GM23338 (cell line): ENCODE data around the gene RAP1GAP2. TPM values are rescaled to one million over a fixed set of nuclear protein-coding genes. Genes with fewer than 3 reads are reported as not detected.

Experiments
- ATAC-seq: fragments of 200-7000 bp; cut with Tn5 transposase; 3 replicates; pipeline ENCODE4 v1.9.1; 2020
- DNase-seq: peaks from one replicate; pipeline ENCODE4 v3.0.0-alpha.2; 2015; ENCODE audit warnings: low spot score
- H2AFZ ChIP-seq: fragments of 200-600 bp; sonication (generic); 2 replicates; pipeline ENCODE4 v1.8.0; 2016; ENCODE audit warnings: antibody characterized with exemption, mild to moderate bottlenecking, moderate library complexity
- H3F3A ChIP-seq: fragments of 200-600 bp; sonication (generic); replicated peaks from 2 replicates; pipeline ENCODE4 v1.8.0; 2017; ENCODE audit warnings: antibody characterized with exemption, mixed run types, low read depth
- H3K27ac ChIP-seq: fragments of 200-600 bp; sonication (generic); 2 replicates; pipeline ENCODE4 v1.6.1; 2016; ENCODE audit warnings: low read depth
- H3K27me3 ChIP-seq: fragments of 200-600 bp; sonication (generic); 2 replicates; pipeline ENCODE4 v1.8.0; 2016; ENCODE audit warnings: mild to moderate bottlenecking, mixed run types, moderate library complexity; ENCODE audit not compliant: insufficient read depth
- H3K36me3 ChIP-seq: fragments of 200-600 bp; sonication (generic); 2 replicates; pipeline ENCODE4 v1.8.0; 2016; ENCODE audit warnings: mild to moderate bottlenecking; ENCODE audit not compliant: insufficient read depth
- H3K4me1 ChIP-seq: fragments of 200-600 bp; sonication (generic); 2 replicates; pipeline ENCODE4 v1.8.0; 2016; ENCODE audit warnings: mild to moderate bottlenecking, moderate library complexity; ENCODE audit not compliant: insufficient read depth
- H3K4me2 ChIP-seq: fragments of 200-600 bp; sonication (generic); 2 replicates; pipeline ENCODE4 v1.7.1; 2017; ENCODE audit warnings: mixed run types
- H3K4me3 ChIP-seq: fragments of 200-600 bp; sonication (generic); 2 replicates; pipeline ENCODE4 v1.6.1; 2016; ENCODE audit warnings: mixed run types
- H3K79me2 ChIP-seq: fragments of 200-600 bp; sonication (generic); replicated peaks from 2 replicates; pipeline ENCODE4 v1.8.0; 2017; ENCODE audit warnings: mild to moderate bottlenecking; ENCODE audit not compliant: insufficient read depth
- H3K9me2 ChIP-seq: fragments of 200-600 bp; sonication (generic); 2 replicates; pipeline ENCODE4 v1.8.0; 2017; ENCODE audit not compliant: insufficient read depth
- H4K20me1 ChIP-seq: fragments of 200-600 bp; sonication (generic); replicated peaks from 2 replicates; pipeline ENCODE4 v1.8.0; 2017; ENCODE audit warnings: mild to moderate bottlenecking; ENCODE audit not compliant: insufficient read depth
- H3K27ac Mint-ChIP-seq: 2 replicates; pipeline ENCODE4 v1.8.0; 2020; ENCODE audit warnings: inconsistent platforms, mild to moderate bottlenecking, moderate library complexity, mixed read lengths
- H3K27me3 Mint-ChIP-seq: 3 replicates; pipeline ENCODE4 v1.8.0; 2022; ENCODE audit warnings: low read depth, mild to moderate bottlenecking, moderate library complexity, mixed read lengths, inconsistent platforms; ENCODE audit not compliant: insufficient read depth, poor library complexity
- H3K36me3 Mint-ChIP-seq: 3 replicates; pipeline ENCODE4 v1.8.0; 2021; ENCODE audit warnings: low read depth, mild to moderate bottlenecking, inconsistent platforms, moderate library complexity, mixed read lengths
- H3K4me1 Mint-ChIP-seq: 3 replicates; pipeline ENCODE4 v1.8.0; 2020; ENCODE audit warnings: mild to moderate bottlenecking, inconsistent platforms, mixed read lengths
- H3K4me3 Mint-ChIP-seq: 3 replicates; pipeline ENCODE4 v1.8.0; 2021; ENCODE audit warnings: moderate library complexity, mild to moderate bottlenecking, inconsistent platforms, mixed read lengths
- H3K9me3 Mint-ChIP-seq: 3 replicates; pipeline ENCODE4 v1.8.0; 2020; ENCODE audit warnings: moderate library complexity, mild to moderate bottlenecking, inconsistent platforms, mixed read lengths
- CREB1 ChIP-seq: fragments of 250-450 bp; sonication (Bioruptor Pico); IDR thresholded peaks from 2 replicates; pipeline ENCODE4 v1.5.0; 2020; ENCODE audit warnings: low read depth, mild to moderate bottlenecking, moderate library complexity
- EZH2phosphoT487 ChIP-seq: fragments of 200-600 bp; sonication (generic); IDR thresholded peaks from one replicate; pipeline ENCODE4 v1.8.1; 2018; ENCODE audit warnings: antibody characterized with exemption; ENCODE audit not compliant: unreplicated experiment
- NANOG ChIP-seq: IDR thresholded peaks from 2 replicates; pipeline ENCODE4 v1.6.1; 2016; ENCODE audit warnings: antibody characterized with exemption, borderline replicate concordance
- POLR2AphosphoS5 ChIP-seq: IDR thresholded peaks from 2 replicates; pipeline ENCODE4 v1.6.1; 2016; ENCODE audit warnings: antibody characterized with exemption, low read depth
- ZNF114 ChIP-seq: fragments of 250-450 bp; sonication (Bioruptor Pico); IDR thresholded peaks from 2 replicates; pipeline ENCODE4 v1.5.0; 2020; ENCODE audit warnings: mild to moderate bottlenecking, moderate library complexity
- ZNF462 ChIP-seq: fragments of 250-450 bp; sonication (Bioruptor Pico); IDR thresholded peaks from 2 replicates; pipeline ENCODE4 v1.5.0; 2020; ENCODE audit warnings: mild to moderate bottlenecking, moderate library complexity
- polyA plus RNA-seq: library from polyadenylated mRNA; unstranded; fragments of >200 nt; fragmentation: Nextera tagmentation; extraction: Ambion mirVana; gene quantifications from 2 replicates; pipeline ENCODE4 v1.2.1, GENCODE V29; 2016
- total RNA-seq: library from RNA; depleted of rRNA; stranded (reverse); fragments of >200 nt; shearing (Covaris generic); gene quantifications from 2 replicates; pipeline ENCODE4 v1.2.3, GENCODE V29; 2014

RAP1GAP2 gene
- total and polyA plus RNA-seq, 2 experiments from 2014 or later, result 17.8 to 46.1 TPM

GRCh38 chr17:2874189-2874686 lies 78.0 kb downstream of the RAP1GAP2 start:
- Histone ChIP-seq H3F3A (peaks cover 25% of the 10 kb centered on the region), H3K4me3 (no peak overlapping the region; the same call in 1 of the 2 replicates), H3K4me1 (peaks cover 40% of the 10 kb centered on the region), H3K79me2 (peaks cover 71% of the 10 kb centered on the region), H3K36me3 (no peaks in the 10 kb centered on the region), H3K4me2 (peak overlapping the region; percentile 53), H3K27me3 (no peaks in the 10 kb centered on the region), H3K9me2 (no peaks in the 10 kb centered on the region), H2AFZ (no peak overlapping the region), H3K27ac (peak overlapping the region; percentile 99), H4K20me1 (no peaks in the 10 kb centered on the region)
- ATAC-seq (peak; percentile 64), DNase-seq (peak; percentile 98)
- no peaks in the 10 kb centered on the region for H3K9me3 Mint-ChIP-seq
- TF ChIP-seq EZH2phosphoT487 (no peak), CREB1 (peak; percentile 81), ZNF114 (CRISPR knock-in tag) (0 out of 2 replicates have a peak, but pooled peaks have one; percentile 65), NANOG (peak; percentile 82), POLR2AphosphoS5 (no peak), ZNF462 (CRISPR knock-in tag) (peak; percentile 98)
- H3K36me3 Mint-ChIP-seq, result peaks cover 15% of the 10 kb centered on the region
- H3K4me1 Mint-ChIP-seq, result peaks cover 65% of the 10 kb centered on the region
- H3K4me3 Mint-ChIP-seq, result peak overlapping the region; percentile 52
- H3K27me3 Mint-ChIP-seq, result peaks cover 28% of the 10 kb centered on the region
- peak overlapping the region; percentile 95 for H3K27ac Mint-ChIP-seq

DNA sequence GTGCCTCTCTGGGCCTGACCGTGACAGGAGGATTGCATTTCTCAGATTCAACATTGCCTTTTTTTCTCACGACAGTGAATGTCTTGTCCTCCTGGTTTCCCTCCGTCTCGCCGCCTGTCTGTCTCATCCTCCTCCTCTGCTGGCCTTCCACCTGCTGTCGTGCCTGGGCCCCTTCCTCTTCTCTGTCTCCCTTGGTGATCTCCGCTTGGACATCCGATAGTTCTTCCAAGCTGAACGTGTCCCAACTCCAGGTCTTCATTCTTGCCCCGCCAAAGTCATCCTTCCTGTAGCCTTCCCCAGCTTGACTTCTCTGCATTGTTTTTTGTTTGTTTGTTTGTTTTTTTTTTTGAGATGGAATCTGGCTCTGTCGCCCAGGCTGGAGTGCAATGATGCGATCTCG lies 79.4 kb downstream of the RAP1GAP2 start:
- H3K27ac Mint-ChIP-seq, result peak overlapping the region; percentile 95
- ATAC-seq, result no peak
- DNase-seq, result no peak
- TF ChIP-seq ZNF462 (CRISPR knock-in tag), result no peak

More for the DNA sequence above, 79.4 kb downstream of the RAP1GAP2 start:
- Histone ChIP-seq H3K9me2 (no peaks in the 10 kb centered on the region), H3K36me3 (no peaks in the 10 kb centered on the region), H3K4me2 (0 out of 2 replicates have a peak overlapping the region, but pooled peaks have one; percentile 53), H2AFZ (no peak overlapping the region), H3K4me3 (no peak overlapping the region), H3F3A (peaks cover 23% of the 10 kb centered on the region), H3K27ac (peak overlapping the region; percentile 99), H3K27me3 (no peaks in the 10 kb centered on the region), H3K79me2 (peaks cover 71% of the 10 kb centered on the region), H4K20me1 (peaks cover 5% of the 10 kb centered on the region), H3K4me1 (peaks cover 36% of the 10 kb centered on the region)
- Mint-ChIP-seq H3K27me3 (peaks cover 29% of the 10 kb centered on the region), H3K36me3 (peaks cover 15% of the 10 kb centered on the region), H3K4me1 (peaks cover 69% of the 10 kb centered on the region), H3K9me3 (no peaks in the 10 kb centered on the region), H3K4me3 (peak overlapping the region; percentile 46; the same call in 2 of the 3 replicates)
